Thoracic aorta (tissue), 2 donors: Measurements from ENCODE around the gene DDX51. TPM values are rescaled to one million over a fixed set of nuclear protein-coding genes. Genes with fewer than 3 reads are reported as not detected.

Source experiments
- ATAC-seq: fragments of 150-250 bp; one replicate; pipeline ENCODE4 v1.8.0; 2017; ENCODE audit warnings: low read depth; ENCODE audit not compliant: insufficient number of reproducible peaks, low FRiP score
- DNase-seq: peaks from one replicate; pipeline ENCODE4 v3.0.0-alpha.2; 2020; ENCODE audit warnings: low spot score
- H3K27ac ChIP-seq, 2 donors: fragments of 200-600 bp; sonication (generic); 1 replicate in 1 of 2; 2 replicates in 1 of 2; pipeline ENCODE4 v1.5.1; 2016; ENCODE audit warnings: mild to moderate bottlenecking in 2 of 2, moderate library complexity in 2 of 2
- H3K27me3 ChIP-seq: fragments of 200-600 bp; sonication (generic); replicated peaks from 2 replicates; pipeline ENCODE4 v1.6.0; 2016; ENCODE audit warnings: mild to moderate bottlenecking; ENCODE audit not compliant: insufficient read depth
- H3K36me3 ChIP-seq: fragments of 200-600 bp; sonication (generic); one replicate; pipeline ENCODE4 v1.5.1; 2016
- H3K4me1 ChIP-seq, 2 donors: fragments of 200-600 bp; sonication (generic); 1 replicate in 1 of 2; 2 replicates in 1 of 2; pipeline versions ENCODE4 v1.5.1 to v1.6.0; 2016; ENCODE audit warnings: low read depth in 2 of 2, mild to moderate bottlenecking in 1 of 2; ENCODE audit not compliant: control insufficient read depth in 1 of 2
- H3K4me3 ChIP-seq: fragments of 200-600 bp; sonication (generic); 2 replicates; pipeline ENCODE4 v1.5.1; 2016; ENCODE audit warnings: mild to moderate bottlenecking
- H3K9me3 ChIP-seq: fragments of 200-600 bp; sonication (generic); 2 replicates; pipeline ENCODE4 v1.5.1; 2016
- total RNA-seq, 2 donors: library from RNA; depleted of rRNA; stranded (reverse); fragments of >200 nt; gene quantifications; one replicate each; pipeline versions ENCODE4 v1.1.0 to v1.2.3, GENCODE V29; 2016
- TF ChIP-seq, protein P1 (sequence below): fragments of 200-600 bp; sonication (generic); IDR thresholded peaks from one replicate; pipeline ENCODE4 v1.5.1; 2019; ENCODE audit warnings: antibody characterized with exemption

Gene DDX51
- total RNA-seq, 2 donors from 2014 or later: 9.7 to 24.8 TPM

DNA sequence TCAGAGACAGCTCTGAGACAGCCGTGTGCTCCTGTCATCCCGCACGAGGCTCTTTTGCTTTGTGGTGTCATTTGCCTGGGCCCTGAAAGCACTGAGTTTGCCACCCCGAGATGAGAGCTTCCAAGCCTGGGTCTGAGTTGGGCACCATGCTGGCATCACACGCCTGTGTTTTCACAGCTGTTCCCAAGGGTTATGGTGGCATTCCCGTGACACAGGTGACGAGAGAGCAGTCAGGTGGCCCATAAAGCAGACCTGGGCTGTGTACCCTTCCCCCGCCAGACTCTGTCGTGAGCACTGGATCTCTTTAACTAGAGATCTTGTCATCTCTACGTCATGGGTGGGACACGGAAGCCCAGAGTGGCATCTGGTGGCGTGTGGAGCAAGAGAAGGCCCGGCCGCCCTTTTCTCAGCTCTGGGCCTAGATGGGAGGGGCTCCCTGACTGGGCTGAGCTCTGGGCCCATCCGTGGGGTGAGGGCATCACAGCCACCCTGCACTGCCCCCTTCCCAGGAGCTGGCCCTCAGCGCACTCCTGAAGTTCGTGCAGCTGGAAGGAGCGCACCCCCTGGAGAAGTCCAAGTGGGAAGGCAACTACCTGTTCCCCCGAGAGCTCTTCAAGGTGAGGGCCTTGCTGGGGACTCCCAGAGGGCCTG lies 2.8 kb upstream of the DDX51 start:
- no peak overlapping the region for H3K4me3 ChIP-seq
- ATAC-seq (no peak), DNase-seq (no peak)
- H3K27ac ChIP-seq: no peak overlapping the region
- H3K4me1 ChIP-seq: peaks cover 14 to 25% of the 10 kb centered on the region in 2 donors
- H3K36me3 ChIP-seq: peaks cover 5% of the 10 kb centered on the region
- TF ChIP-seq, protein P1, sequence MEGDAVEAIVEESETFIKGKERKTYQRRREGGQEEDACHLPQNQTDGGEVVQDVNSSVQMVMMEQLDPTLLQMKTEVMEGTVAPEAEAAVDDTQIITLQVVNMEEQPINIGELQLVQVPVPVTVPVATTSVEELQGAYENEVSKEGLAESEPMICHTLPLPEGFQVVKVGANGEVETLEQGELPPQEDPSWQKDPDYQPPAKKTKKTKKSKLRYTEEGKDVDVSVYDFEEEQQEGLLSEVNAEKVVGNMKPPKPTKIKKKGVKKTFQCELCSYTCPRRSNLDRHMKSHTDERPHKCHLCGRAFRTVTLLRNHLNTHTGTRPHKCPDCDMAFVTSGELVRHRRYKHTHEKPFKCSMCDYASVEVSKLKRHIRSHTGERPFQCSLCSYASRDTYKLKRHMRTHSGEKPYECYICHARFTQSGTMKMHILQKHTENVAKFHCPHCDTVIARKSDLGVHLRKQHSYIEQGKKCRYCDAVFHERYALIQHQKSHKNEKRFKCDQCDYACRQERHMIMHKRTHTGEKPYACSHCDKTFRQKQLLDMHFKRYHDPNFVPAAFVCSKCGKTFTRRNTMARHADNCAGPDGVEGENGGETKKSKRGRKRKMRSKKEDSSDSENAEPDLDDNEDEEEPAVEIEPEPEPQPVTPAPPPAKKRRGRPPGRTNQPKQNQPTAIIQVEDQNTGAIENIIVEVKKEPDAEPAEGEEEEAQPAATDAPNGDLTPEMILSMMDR: no peak
- no peaks in the 10 kb centered on the region for H3K27me3 ChIP-seq
- no peaks in the 10 kb centered on the region for H3K9me3 ChIP-seq

DNA sequence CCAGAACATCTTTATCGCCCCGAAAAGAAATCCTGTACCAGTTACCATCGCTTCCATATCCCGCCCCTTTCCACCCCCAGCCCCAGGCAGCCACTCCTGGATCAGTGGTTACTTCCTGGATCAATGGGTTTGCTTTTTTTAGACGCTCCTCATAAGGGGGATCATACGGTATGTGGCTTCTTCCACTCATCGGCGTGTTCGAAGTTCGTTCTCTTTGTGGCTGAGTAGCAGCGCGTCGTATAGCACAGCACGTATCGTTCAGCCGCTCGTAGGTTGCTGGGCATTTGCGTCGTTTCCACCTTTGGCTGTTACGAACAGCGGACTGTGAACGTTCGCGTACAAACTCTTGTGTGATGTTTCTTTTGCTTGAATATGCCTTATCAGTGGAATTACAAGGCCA lies 2.0 kb upstream of the DDX51 start:
- Histone ChIP-seq H3K27ac (no peak overlapping the region), H3K4me1 (peaks cover 14 to 25% of the 10 kb centered on the region in 2 donors), H3K27me3 (no peaks in the 10 kb centered on the region), H3K9me3 (no peaks in the 10 kb centered on the region), H3K4me3 (no peak overlapping the region), H3K36me3 (peaks cover 13% of the 10 kb centered on the region)
- ATAC-seq: no peak
- TF ChIP-seq, protein P1: no peak
- DNase-seq: no peak

DNA sequence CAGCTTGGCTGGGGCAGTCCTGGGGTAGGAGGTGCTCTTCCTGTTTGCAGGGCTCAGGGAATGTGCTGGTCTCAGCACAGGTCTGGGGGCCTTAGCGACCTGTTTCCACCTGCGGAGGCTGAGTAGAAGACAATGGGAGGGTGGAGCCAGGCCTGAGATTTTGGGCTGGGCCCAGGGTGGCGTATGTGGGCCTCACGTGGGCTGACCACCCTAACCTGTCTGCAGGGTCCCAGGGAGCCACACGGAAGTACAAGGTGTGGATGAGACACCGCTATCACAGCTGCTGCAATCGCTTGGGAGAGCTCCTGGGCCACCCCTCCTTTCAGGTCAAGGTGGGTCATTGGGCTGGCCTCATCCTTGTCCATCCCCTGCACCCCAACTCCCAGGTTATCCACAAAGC lies 1.2 kb upstream of the DDX51 start:
- ATAC-seq: no peak
- no peaks in the 10 kb centered on the region for H3K27me3 ChIP-seq
- H3K36me3 ChIP-seq: peaks cover 21% of the 10 kb centered on the region
- TF ChIP-seq, protein P1: no peak
- no peaks in the 10 kb centered on the region for H3K9me3 ChIP-seq
- peak overlapping the region; percentile 93 for H3K4me3 ChIP-seq
- H3K4me1 ChIP-seq: peaks cover 14 to 25% of the 10 kb centered on the region in 2 donors
- H3K27ac ChIP-seq: no peak overlapping the region
- DNase-seq: no peak

DNA sequence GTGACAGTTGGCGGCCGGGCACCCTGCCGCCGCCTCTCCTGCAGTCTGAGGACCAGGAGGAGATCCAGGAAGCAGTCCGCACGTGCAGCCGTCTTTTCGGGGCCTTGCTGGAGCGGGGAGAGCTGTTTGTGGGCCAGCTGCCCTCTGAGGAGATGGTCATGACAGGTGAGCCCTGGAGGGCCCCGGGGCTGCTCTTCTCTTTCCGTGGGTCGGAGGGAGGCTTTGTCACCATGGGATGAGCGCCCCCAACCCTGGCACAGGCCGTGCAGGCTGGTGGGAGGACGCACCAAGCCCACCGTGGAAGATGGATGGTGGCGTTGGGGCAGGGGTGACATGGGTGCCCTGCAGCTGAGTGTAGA lies 670 bp upstream of the DDX51 start:
- H3K27ac ChIP-seq: peak overlapping the region; percentile 78 to 93
- ATAC-seq: no peak
- H3K4me1 ChIP-seq: peaks cover 14 to 25% of the 10 kb centered on the region in 2 donors
- TF ChIP-seq, protein P1: no peak
- peak overlapping the region; percentile 93 for H3K4me3 ChIP-seq
- H3K9me3 ChIP-seq: no peaks in the 10 kb centered on the region
- peaks cover 26% of the 10 kb centered on the region for H3K36me3 ChIP-seq
- H3K27me3 ChIP-seq: no peaks in the 10 kb centered on the region
- DNase-seq: no peak

DNA sequence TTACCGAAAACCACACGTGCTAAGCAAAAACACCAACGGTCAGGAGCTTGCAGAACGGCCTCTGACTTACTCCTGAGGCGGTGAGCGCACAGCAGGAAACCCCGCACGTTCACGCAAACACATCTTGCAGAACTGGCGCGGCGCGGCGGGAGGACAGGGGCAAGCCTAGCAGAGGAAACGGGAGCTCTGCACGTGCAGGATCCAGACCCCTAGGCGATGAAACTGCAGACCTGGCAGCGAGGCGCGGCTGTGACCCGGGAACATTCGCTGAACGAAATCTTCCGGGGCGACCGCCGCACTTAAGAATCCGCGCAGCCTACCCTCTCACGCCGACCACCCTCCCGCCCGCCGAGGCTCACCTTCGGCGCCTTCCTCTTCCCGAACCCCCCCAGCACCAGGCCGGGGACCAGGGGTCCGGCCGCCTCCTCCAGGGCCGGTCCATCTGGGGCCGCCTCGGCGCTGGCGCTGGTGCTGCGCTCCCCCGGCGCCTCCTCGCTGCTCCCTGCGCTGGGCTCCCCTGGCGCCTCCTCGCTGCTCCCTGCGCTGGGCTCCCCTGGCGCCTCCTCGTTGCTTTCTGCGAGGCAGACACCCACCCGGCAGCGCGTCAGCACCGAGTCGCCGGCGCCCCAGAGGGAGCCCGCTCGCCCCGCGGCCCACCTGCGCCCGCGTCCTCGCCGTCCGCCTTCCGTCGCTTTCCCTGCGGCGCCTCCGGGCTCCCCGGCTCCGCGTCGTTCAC lies 615 bp downstream of the DDX51 start:
- Histone ChIP-seq H3K4me1 (peaks cover 14 to 25% of the 10 kb centered on the region in 2 donors), H3K4me3 (peak overlapping the region; percentile 93), H3K36me3 (peaks cover 38% of the 10 kb centered on the region), H3K9me3 (no peaks in the 10 kb centered on the region), H3K27ac (peak overlapping the region; percentile 22 to 78), H3K27me3 (no peaks in the 10 kb centered on the region)
- DNase-seq (no peak), ATAC-seq (no peak)
- TF ChIP-seq, protein P1: no peak
